Upper lobe of left lung (tissue), 6 donors: ENCODE data around the gene CCNF. TPM values are rescaled to one million over a fixed set of nuclear protein-coding genes. Genes with fewer than 3 reads are reported as not detected.
A peak's percentile ranks its signal among the peaks of the same experiment; 100 is the strongest.

Experiments used
- ATAC-seq, 2 donors: fragments of 200-7000 bp; cut with Tn5 transposase; one replicate each; pipeline ENCODE4 v1.9.1; 2022; ENCODE audit warnings: mild to moderate bottlenecking in 2 of 2, moderate library complexity in 2 of 2; ENCODE audit not compliant: low FRiP score in 2 of 2
- DNase-seq, 2 donors: peaks; one replicate each; pipeline ENCODE4 v3.0.0-alpha.2; 2019 to 2020
- H3K27ac ChIP-seq, 4 donors: fragments of 200-600 bp; sonication (generic); one replicate each; pipeline ENCODE4 v1.5.1; 2016 to 2019
- H3K27me3 ChIP-seq, 4 donors: fragments of 200-600 bp; sonication (generic); one replicate each; pipeline ENCODE4 v1.5.1; 2017 to 2019
- H3K36me3 ChIP-seq, 4 donors: fragments of 200-600 bp; sonication (generic); one replicate each; pipeline ENCODE4 v1.5.1; 2016 to 2019
- H3K4me1 ChIP-seq, 4 donors: fragments of 200-600 bp; sonication (generic); one replicate each; pipeline ENCODE4 v1.5.1; 2018 to 2019
- H3K4me3 ChIP-seq, 4 donors: fragments of 200-600 bp; sonication (generic); one replicate each; pipeline ENCODE4 v1.5.1; 2017 to 2019; ENCODE audit warnings: mild to moderate bottlenecking in 2 of 4, moderate library complexity in 1 of 4
- H3K9me3 ChIP-seq, 4 donors: fragments of 200-600 bp; sonication (generic); one replicate each; pipeline ENCODE4 v1.5.1; 2018 to 2019
- CTCF ChIP-seq, 6 experiments: fragments of 450-650 bp in 4 of 6; fragments of 200-600 bp in 2 of 6; sonication (generic) in 2 of 6; IDR thresholded peaks; one replicate each; pipeline ENCODE4 v1.5.1; 2016 to 2019; ENCODE audit warnings: antibody characterized with exemption in 6 of 6
- EP300 ChIP-seq, 4 donors: sonication (generic); formaldehyde crosslinking; IDR thresholded peaks; one replicate each; pipeline ENCODE4 v1.5.1; 2017; ENCODE audit warnings: antibody characterized with exemption in 4 of 4, control low read depth in 2 of 4
- POLR2A ChIP-seq, 4 donors: fragments of 450-650 bp; IDR thresholded peaks; one replicate each; pipeline ENCODE4 v1.5.1; 2016 to 2017; ENCODE audit warnings: antibody characterized with exemption in 4 of 4, mild to moderate bottlenecking in 2 of 4
- POLR2AphosphoS5 ChIP-seq, 2 donors: sonication (generic); formaldehyde crosslinking; IDR thresholded peaks; one replicate each; pipeline ENCODE4 v1.5.1; 2017; ENCODE audit warnings: antibody characterized with exemption in 2 of 2
- WGBS, 2 donors: methylation state at CpG; one replicate each; pipeline ENCODE4 v1.1.5; 2017 to 2018; 5-methylcytosine and 5-hydroxymethylcytosine counted together
- total RNA-seq, 6 donors: library from RNA; depleted of rRNA in 4 of 6; stranded (reverse); fragments of >200 nt in 4 of 6; gene quantifications; one replicate each; pipeline versions ENCODE4 v1.1.0 to v1.2.1, GENCODE V29; 2016 to 2021
- donor health status: DM: no; HTN: no; CAD: no; lungs with moderate emphysema.
- donor health status: DM: no; HTN: yes; CAD: no; lungs with severe emphysema.

The CCNF gene
- total RNA-seq, 6 donors from 2014 or later: 2.7 to 5.2 (median 3.9) TPM

GRCh38 chr16:2469399-2470233 is 40.4 kb downstream of the CCNF start:
- Histone ChIP-seq H3K4me3 (no peak overlapping the region), H3K9me3 (no peaks in the 10 kb centered on the region), H3K27ac (no peak overlapping the region), H3K4me1 (peaks cover 39 to 71% (median 48%) of the 10 kb centered on the region in 4 donors), H3K27me3 (peaks cover 4 to 58% (median 31%) of the 10 kb centered on the region in 4 donors), H3K36me3 (no peaks in the 10 kb centered on the region)
- DNase-seq (no peak), ATAC-seq (no peak)
- TF ChIP-seq CTCF (IDR thresholded peaks at IDR 0.05) (no peak), POLR2A (IDR thresholded peaks at IDR 0.05) (no peak), POLR2AphosphoS5 (IDR thresholded peaks at IDR 0.05) (no peak), EP300 (IDR thresholded peaks at IDR 0.05) (no peak)
- 59 to 65% methylated on average over 8 to 16 of the region's 16 CpGs for WGBS, 2 donors

- DNase-seq (no peak), ATAC-seq (no peak)
- 83 to 95% methylated on average over 4 to 7 of the region's 7 CpGs for WGBS, 2 donors
- TF ChIP-seq CTCF (IDR thresholded peaks at IDR 0.05) (no peak), EP300 (IDR thresholded peaks at IDR 0.05) (no peak), POLR2A (IDR thresholded peaks at IDR 0.05) (no peak), POLR2AphosphoS5 (IDR thresholded peaks at IDR 0.05) (no peak)
- Histone ChIP-seq H3K36me3 (no peaks in the 10 kb centered on the region), H3K27ac (no peak overlapping the region), H3K9me3 (no peaks in the 10 kb centered on the region), H3K4me1 (peaks cover 39 to 74% (median 48%) of the 10 kb centered on the region in 4 donors), H3K4me3 (no peak overlapping the region), H3K27me3 (peaks cover 4 to 58% (median 31%) of the 10 kb centered on the region in 4 donors)
Observed at GRCh38 chr16:2470234-2470601, 41.0 kb downstream of the CCNF start.

- Histone ChIP-seq H3K4me1 (peaks cover 41 to 78% (median 51%) of the 10 kb centered on the region in 4 donors), H3K27ac (no peak overlapping the region), H3K27me3 (peaks cover 4 to 58% (median 31%) of the 10 kb centered on the region in 4 donors), H3K36me3 (no peaks in the 10 kb centered on the region), H3K4me3 (no peak overlapping the region), H3K9me3 (no peaks in the 10 kb centered on the region)
- ATAC-seq (no peak), DNase-seq (no peak)
- TF ChIP-seq POLR2A (IDR thresholded peaks at IDR 0.05) (no peak), EP300 (IDR thresholded peaks at IDR 0.05) (no peak), POLR2AphosphoS5 (IDR thresholded peaks at IDR 0.05) (no peak), CTCF (IDR thresholded peaks at IDR 0.05) (no peak)
- 45% methylated on average over 5 of the region's 9 CpGs; no CpG with 5 or more reads in 1 of the 2 donors for WGBS, 2 donors
Observed at GRCh38 chr16:2470603-2471015, 41.4 kb downstream of the CCNF start.

GRCh38 chr16:2471016-2471652 is 41.9 kb downstream of the CCNF start, which contains the start of gene NTN3:
TSS of gene NTN3 (plus strand) at chr16:2471297. CDS start at chr16:2471702, 405 bp downstream.
- TF ChIP-seq EP300 (IDR thresholded peaks at IDR 0.05) (no peak), CTCF (IDR thresholded peaks at IDR 0.05) (no peak), POLR2A (IDR thresholded peaks at IDR 0.05) (no peak), POLR2AphosphoS5 (IDR thresholded peaks at IDR 0.05) (no peak)
- ATAC-seq (no peak), DNase-seq (peak in 1 of 2 donors; percentile 88)
- H3K27ac ChIP-seq: no peak within 1 kb of the TSS
- WGBS, 2 donors: 0% methylated on average over 8 of the region's 59 CpGs; no CpG with 5 or more reads in 1 of the 2 donors
- no peaks in the 10 kb centered on the region for H3K9me3 ChIP-seq
- H3K27me3 ChIP-seq: peaks cover 4 to 58% (median 31%) of the 10 kb centered on the region in 4 donors
- peaks cover 46 to 83% (median 56%) of the 10 kb centered on the region in 4 donors for H3K4me1 ChIP-seq
- peak within 1 kb of the TSS in 3 of 4 donors; percentile 11 to 31 (median 31) for H3K4me3 ChIP-seq
- no peaks in the 10 kb centered on the region for H3K36me3 ChIP-seq
